Neural progenitor cell (in vitro differentiated cells): ENCODE measurements around the gene STT3A. TPM values are rescaled to one million over a fixed set of nuclear protein-coding genes. Genes with fewer than 3 reads are reported as not detected.

Source experiments
- DNase-seq: peaks from one replicate; pipeline ENCODE4 v3.0.0-alpha.2; 2016; ENCODE audit warnings: low spot score
- H2AFZ ChIP-seq: fragments of 200-600 bp; sonication (generic); replicated peaks from 2 replicates; pipeline ENCODE4 v1.6.1; 2016; ENCODE audit warnings: antibody characterized with exemption
- H3F3A ChIP-seq: fragments of 200-600 bp; sonication (generic); 2 replicates; pipeline ENCODE4 v1.6.1; 2016; ENCODE audit warnings: antibody characterized with exemption, low read depth
- H3K27ac ChIP-seq: fragments of 200-600 bp; sonication (generic); 2 replicates; pipeline ENCODE4 v1.5.1; 2016; ENCODE audit warnings: mild to moderate bottlenecking
- H3K27me3 ChIP-seq: fragments of 200-600 bp; sonication (generic); 2 replicates; pipeline ENCODE4 v1.6.1; 2016; ENCODE audit warnings: mild to moderate bottlenecking, moderate library complexity
- H3K36me3 ChIP-seq: fragments of 200-600 bp; sonication (generic); 2 replicates; pipeline ENCODE4 v1.5.1; 2016
- H3K4me1 ChIP-seq: fragments of 200-600 bp; sonication (generic); 2 replicates; pipeline ENCODE4 v1.6.1; 2016; ENCODE audit warnings: mixed run types
- H3K4me2 ChIP-seq: fragments of 200-600 bp; sonication (generic); 2 replicates; pipeline ENCODE4 v1.6.1; 2016
- H3K4me3 ChIP-seq: fragments of 200-600 bp; sonication (generic); 2 replicates; pipeline ENCODE4 v1.5.1; 2016
- H3K79me2 ChIP-seq: fragments of 200-600 bp; sonication (generic); 2 replicates; pipeline ENCODE4 v1.6.1; 2016; ENCODE audit warnings: low read depth
- H3K9ac ChIP-seq: fragments of 200-600 bp; sonication (generic); 2 replicates; pipeline ENCODE4 v1.6.1; 2016
- H3K9me3 ChIP-seq: fragments of 200-600 bp; sonication (generic); 2 replicates; pipeline ENCODE4 v1.5.1; 2016; ENCODE audit warnings: low read depth
- H4K20me1 ChIP-seq: fragments of 200-600 bp; sonication (generic); 2 replicates; pipeline ENCODE4 v1.6.1; 2016; ENCODE audit warnings: low read depth
- H3K27ac Mint-ChIP-seq: 3 replicates; pipeline ENCODE4 v1.8.0; 2021; ENCODE audit warnings: mixed read lengths
- H3K27me3 Mint-ChIP-seq: 2 replicates; pipeline ENCODE4 v1.8.0; 2022; ENCODE audit warnings: low read depth, mild to moderate bottlenecking, inconsistent platforms, moderate library complexity, mixed read lengths; ENCODE audit not compliant: insufficient read depth
- H3K36me3 Mint-ChIP-seq: 3 replicates; pipeline ENCODE4 v1.8.0; 2021; ENCODE audit warnings: mixed read lengths
- H3K4me1 Mint-ChIP-seq: 3 replicates; pipeline ENCODE4 v1.8.0; 2021; ENCODE audit warnings: mixed read lengths
- H3K4me3 Mint-ChIP-seq: 3 replicates; pipeline ENCODE4 v1.8.0; 2021; ENCODE audit warnings: mild to moderate bottlenecking, moderate library complexity, mixed read lengths
- H3K9me3 Mint-ChIP-seq: 3 replicates; pipeline ENCODE4 v1.8.0; 2020; ENCODE audit warnings: mixed read lengths
- CTCF ChIP-seq: fragments of 200-600 bp; sonication (generic); IDR thresholded peaks from 2 replicates; pipeline ENCODE4 v1.5.1; 2017; ENCODE audit warnings: antibody characterized with exemption, mild to moderate bottlenecking
- EZH2 ChIP-seq: fragments of 200-600 bp; sonication (generic); IDR thresholded peaks from 2 replicates; pipeline ENCODE4 v1.6.1; 2017; ENCODE audit warnings: antibody characterized with exemption, mild to moderate bottlenecking, moderate library complexity
- EZH2phosphoT487 ChIP-seq: fragments of 200-600 bp; sonication (generic); IDR thresholded peaks from 2 replicates; pipeline ENCODE4 v1.6.1; 2017; ENCODE audit warnings: antibody characterized with exemption
- total RNA-seq: library from RNA; depleted of rRNA; stranded (reverse); fragments of >200 nt; gene quantifications from 2 replicates; pipeline ENCODE4 v1.2.3, GENCODE V29; 2015; ENCODE audit warnings: low replicate concordance

Gene STT3A
- total RNA-seq, 1 donor from 2014 or later, result 111 TPM

GRCh38 chr11:125561924-125562323 lies 30.7 kb upstream of the STT3A start:
- H3K4me1 ChIP-seq, result no peaks in the 10 kb centered on the region
- no peak for DNase-seq
- H3K27ac ChIP-seq, result no peak overlapping the region
- no peak overlapping the region for H2AFZ ChIP-seq
- H4K20me1 ChIP-seq, result no peaks in the 10 kb centered on the region
- H3K9ac ChIP-seq, result no peak overlapping the region
- no peaks in the 10 kb centered on the region for H3K27me3 ChIP-seq
- Mint-ChIP-seq H3K36me3 (no peaks in the 10 kb centered on the region), H3K4me1 (no peaks in the 10 kb centered on the region), H3K27ac (no peak overlapping the region), H3K4me3 (no peak overlapping the region), H3K27me3 (no peaks in the 10 kb centered on the region), H3K9me3 (no peaks in the 10 kb centered on the region)
- no peaks in the 10 kb centered on the region for H3K36me3 ChIP-seq
- H3K9me3 ChIP-seq, result no peaks in the 10 kb centered on the region
- H3K4me2 ChIP-seq, result no peak overlapping the region
- H3K4me3 ChIP-seq, result no peak overlapping the region
- no peaks in the 10 kb centered on the region for H3K79me2 ChIP-seq
- H3F3A ChIP-seq, result no peaks in the 10 kb centered on the region
- TF ChIP-seq EZH2 (no peak), EZH2phosphoT487 (no peak), CTCF (no peak)

- H3K9me3 ChIP-seq, result no peaks in the 10 kb centered on the region
- no peak overlapping the region for H3K9ac ChIP-seq
- DNase-seq, result no peak
- Mint-ChIP-seq H3K36me3 (no peaks in the 10 kb centered on the region), H3K9me3 (peaks cover 4% of the 10 kb centered on the region), H3K4me1 (no peaks in the 10 kb centered on the region), H3K27ac (no peak overlapping the region), H3K4me3 (no peak overlapping the region), H3K27me3 (no peaks in the 10 kb centered on the region)
- H3K79me2 ChIP-seq, result no peaks in the 10 kb centered on the region
- H3K4me1 ChIP-seq, result no peaks in the 10 kb centered on the region
- H3K4me2 ChIP-seq, result no peak overlapping the region
- no peaks in the 10 kb centered on the region for H4K20me1 ChIP-seq
- H3K36me3 ChIP-seq, result no peaks in the 10 kb centered on the region
- H3F3A ChIP-seq, result no peaks in the 10 kb centered on the region
- H3K4me3 ChIP-seq, result no peak overlapping the region
- no peaks in the 10 kb centered on the region for H3K27me3 ChIP-seq
- H3K27ac ChIP-seq, result no peak overlapping the region
- TF ChIP-seq EZH2phosphoT487 (no peak), CTCF (no peak), EZH2 (no peak)
- no peak overlapping the region for H2AFZ ChIP-seq
Observed at GRCh38 chr11:125562430-125562829, 30.2 kb upstream of the STT3A start.

GRCh38 chr11:125564357-125564756 lies 28.3 kb upstream of the STT3A start:
- DNase-seq, result no peak
- Histone ChIP-seq H3K36me3 (no peaks in the 10 kb centered on the region), H3K4me2 (no peak overlapping the region), H3K4me1 (no peaks in the 10 kb centered on the region), H3K79me2 (no peaks in the 10 kb centered on the region), H3K27ac (no peak overlapping the region), H3K4me3 (no peak overlapping the region), H2AFZ (no peak overlapping the region), H3K9ac (no peak overlapping the region), H3K27me3 (no peaks in the 10 kb centered on the region), H4K20me1 (no peaks in the 10 kb centered on the region), H3F3A (no peaks in the 10 kb centered on the region), H3K9me3 (no peaks in the 10 kb centered on the region)
- H3K36me3 Mint-ChIP-seq, result no peaks in the 10 kb centered on the region
- TF ChIP-seq EZH2 (no peak), CTCF (no peak)
- H3K4me3 Mint-ChIP-seq, result no peak overlapping the region
- no peak overlapping the region for H3K27ac Mint-ChIP-seq
- H3K9me3 Mint-ChIP-seq, result peaks cover 4% of the 10 kb centered on the region
- peaks cover 2% of the 10 kb centered on the region for H3K27me3 Mint-ChIP-seq
- peaks cover 2% of the 10 kb centered on the region for H3K4me1 Mint-ChIP-seq

- no peaks in the 10 kb centered on the region for H3K36me3 ChIP-seq
- no peak for DNase-seq
- peaks cover 10% of the 10 kb centered on the region for H4K20me1 ChIP-seq
- no peaks in the 10 kb centered on the region for H3F3A ChIP-seq
- H3K4me1 ChIP-seq, result peaks cover 9% of the 10 kb centered on the region
- Mint-ChIP-seq H3K9me3 (peaks cover 4% of the 10 kb centered on the region), H3K27me3 (peaks cover 2% of the 10 kb centered on the region), H3K4me3 (no peak overlapping the region), H3K36me3 (no peaks in the 10 kb centered on the region), H3K4me1 (peaks cover 16% of the 10 kb centered on the region), H3K27ac (no peak overlapping the region)
- peaks cover 18% of the 10 kb centered on the region for H3K79me2 ChIP-seq
- H3K4me2 ChIP-seq, result no peak overlapping the region
- no peak overlapping the region for H3K27ac ChIP-seq
- H3K9ac ChIP-seq, result no peak overlapping the region
- no peak overlapping the region for H2AFZ ChIP-seq
- no peaks in the 10 kb centered on the region for H3K27me3 ChIP-seq
- H3K4me3 ChIP-seq, result no peak overlapping the region
- H3K9me3 ChIP-seq, result no peaks in the 10 kb centered on the region
- TF ChIP-seq EZH2, result no peak
- no peak for TF ChIP-seq CTCF
Observed at GRCh38 chr11:125566235-125566634, 26.4 kb upstream of the STT3A start.
